ENCODE data around the gene PWP2.
A peak's percentile ranks its signal among the peaks of the same experiment; 100 is the strongest.
"Not testable (repeated sequence)": the region's sequence is repeated elsewhere in the genome, so short reads cannot be mapped to it uniquely, and the experiment has no call there.

PWP2 gene

DNA sequence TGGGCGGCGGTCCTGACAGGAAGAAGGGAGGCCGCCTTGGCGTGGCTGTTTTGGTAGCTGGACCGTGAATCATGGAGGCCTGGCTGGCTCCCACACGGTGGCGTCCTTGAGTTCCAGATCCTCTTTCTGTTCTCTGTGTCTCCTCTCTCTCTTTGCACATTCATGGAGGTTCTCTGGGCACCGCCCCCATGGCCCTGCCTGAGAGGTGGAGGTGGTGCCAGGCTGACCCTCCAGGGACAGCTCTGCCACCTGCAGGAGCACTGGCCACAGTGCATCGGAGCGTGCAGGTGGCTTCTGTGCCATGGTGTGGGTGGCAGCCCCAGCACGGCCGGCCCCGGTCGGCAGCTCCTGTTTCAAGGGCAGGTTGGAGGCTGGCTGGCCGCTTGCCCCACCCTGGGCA lies 30.8 kb downstream of the PWP2 start:
- DNase-seq (ENCODE audit: low read depth): not testable (repeated sequence)

DNA sequence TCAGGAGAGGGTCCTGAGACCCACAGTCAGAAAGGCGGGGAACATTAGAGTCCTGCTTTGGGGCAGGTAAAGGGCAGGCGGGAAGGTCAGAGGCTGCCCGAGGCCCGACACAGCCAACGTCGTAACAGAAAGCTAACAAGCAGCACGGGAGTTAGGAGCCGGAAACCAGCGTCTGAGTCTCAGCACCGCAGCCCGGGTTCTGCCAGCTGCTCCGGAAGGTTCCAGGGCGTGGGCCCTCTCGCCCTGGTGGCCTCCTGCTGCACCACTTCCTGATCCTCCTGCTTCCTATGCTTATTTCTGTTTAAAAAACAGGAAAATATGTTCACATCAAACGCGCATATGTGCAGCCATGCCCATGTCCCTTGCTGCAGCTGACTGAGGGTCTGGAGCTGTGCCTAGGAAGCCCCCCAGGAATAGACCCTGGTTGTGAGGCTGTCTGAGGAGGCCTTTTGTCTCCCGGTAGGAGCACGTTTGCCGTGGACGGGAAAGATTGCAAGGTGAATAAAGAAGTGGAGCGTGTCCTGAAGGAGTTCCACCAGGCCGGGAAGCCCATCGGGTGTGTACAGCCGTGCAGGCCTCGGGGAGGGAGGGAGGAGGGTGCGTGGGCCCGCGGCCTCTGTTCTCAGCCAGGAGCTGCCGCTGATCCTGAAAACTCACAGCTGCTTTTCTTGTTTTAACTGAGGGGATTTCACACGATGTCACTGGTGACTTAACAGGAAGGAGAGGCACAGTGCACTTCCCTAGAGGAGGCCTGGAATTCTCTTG lies 32.8 kb downstream of the PWP2 start:
- not testable (repeated sequence) for DNase-seq (ENCODE audit: low read depth)

DNA sequence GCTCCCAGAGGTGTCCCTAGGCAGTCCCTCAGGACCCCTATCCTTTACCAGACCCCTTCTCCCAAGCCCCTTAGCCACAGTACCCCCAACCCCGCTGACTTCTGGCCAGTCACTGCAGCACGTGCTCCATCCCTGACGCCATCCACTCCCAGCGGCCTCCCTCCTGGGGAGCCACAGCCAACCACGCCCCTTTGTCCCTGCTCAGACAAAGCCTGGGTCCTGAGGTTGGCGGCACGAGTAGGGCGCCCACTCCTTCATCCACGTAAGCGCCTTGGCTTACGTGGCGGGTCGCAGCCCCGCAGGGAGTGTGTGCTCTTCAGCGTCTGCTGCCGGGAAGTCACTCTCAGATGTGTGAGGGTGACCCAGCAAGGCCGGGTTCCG lies 33.3 kb downstream of the PWP2 start:
- DNase-seq (ENCODE audit: low read depth): not testable (repeated sequence)

DNA sequence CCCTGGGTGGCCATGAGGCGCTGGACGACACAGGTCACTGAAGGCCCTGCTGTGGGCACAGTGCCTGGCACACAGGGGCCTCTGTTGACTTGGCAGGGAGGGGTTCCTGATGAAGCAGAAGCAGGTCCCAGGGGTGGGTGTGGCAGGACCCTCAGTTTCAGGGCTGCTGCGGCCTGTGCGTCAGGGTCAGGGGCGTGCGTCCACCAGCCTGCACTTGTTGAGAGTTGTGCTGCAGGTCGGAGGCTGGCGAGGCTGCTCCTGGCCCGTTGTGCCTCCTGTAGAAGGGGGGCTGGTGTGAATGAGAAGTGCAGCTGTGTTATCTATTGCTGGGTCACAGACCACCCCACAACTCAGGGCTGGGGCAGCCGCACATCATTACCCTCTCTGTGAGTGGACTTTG lies 35.3 kb downstream of the PWP2 start:
- not testable (repeated sequence) for DNase-seq (ENCODE audit: low read depth)

DNA sequence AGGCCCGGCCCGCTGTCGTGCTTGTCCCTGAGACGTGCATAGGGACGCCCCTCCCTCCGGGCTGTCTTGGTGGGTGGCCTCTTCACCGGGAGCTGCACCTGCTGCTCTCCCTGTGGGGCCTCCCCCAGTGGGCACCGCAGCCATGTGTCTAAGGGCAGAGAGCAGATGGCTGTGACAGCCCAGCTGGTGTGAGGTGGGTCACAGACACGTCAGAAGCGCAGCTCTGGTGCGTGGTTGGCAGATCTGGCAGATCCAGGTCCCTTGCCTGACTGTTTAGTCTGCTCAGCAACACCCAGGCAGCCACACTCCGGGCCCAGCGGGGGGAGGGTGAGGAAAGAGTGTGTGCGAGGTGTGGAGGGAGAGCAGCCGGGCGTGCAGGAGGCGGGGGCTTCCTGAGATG lies 36.2 kb downstream of the PWP2 start:
- not testable (repeated sequence) for DNase-seq (ENCODE audit: low read depth)

DNA sequence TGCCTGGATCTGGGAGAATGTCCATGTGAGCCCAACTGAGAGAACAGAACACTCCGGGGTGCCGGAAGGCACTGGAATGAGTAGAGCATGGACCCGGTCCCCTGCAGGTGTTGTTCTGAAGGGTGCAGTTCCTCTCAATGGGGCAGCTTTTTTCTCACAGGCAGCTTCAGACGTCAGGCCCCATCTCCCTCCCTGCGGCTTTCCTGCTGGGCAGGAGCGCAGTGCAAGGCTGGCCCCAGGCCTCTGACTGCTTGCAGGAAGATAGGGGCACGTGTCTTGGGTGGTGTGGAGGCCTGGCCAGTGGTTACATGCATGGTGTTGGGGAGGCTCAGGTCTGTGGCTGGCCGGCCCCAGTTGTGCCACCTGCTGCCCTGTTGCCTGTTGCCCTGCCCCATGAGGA lies 36.8 kb downstream of the PWP2 start:
- not testable (repeated sequence) for DNase-seq (ENCODE audit: low read depth)

DNA sequence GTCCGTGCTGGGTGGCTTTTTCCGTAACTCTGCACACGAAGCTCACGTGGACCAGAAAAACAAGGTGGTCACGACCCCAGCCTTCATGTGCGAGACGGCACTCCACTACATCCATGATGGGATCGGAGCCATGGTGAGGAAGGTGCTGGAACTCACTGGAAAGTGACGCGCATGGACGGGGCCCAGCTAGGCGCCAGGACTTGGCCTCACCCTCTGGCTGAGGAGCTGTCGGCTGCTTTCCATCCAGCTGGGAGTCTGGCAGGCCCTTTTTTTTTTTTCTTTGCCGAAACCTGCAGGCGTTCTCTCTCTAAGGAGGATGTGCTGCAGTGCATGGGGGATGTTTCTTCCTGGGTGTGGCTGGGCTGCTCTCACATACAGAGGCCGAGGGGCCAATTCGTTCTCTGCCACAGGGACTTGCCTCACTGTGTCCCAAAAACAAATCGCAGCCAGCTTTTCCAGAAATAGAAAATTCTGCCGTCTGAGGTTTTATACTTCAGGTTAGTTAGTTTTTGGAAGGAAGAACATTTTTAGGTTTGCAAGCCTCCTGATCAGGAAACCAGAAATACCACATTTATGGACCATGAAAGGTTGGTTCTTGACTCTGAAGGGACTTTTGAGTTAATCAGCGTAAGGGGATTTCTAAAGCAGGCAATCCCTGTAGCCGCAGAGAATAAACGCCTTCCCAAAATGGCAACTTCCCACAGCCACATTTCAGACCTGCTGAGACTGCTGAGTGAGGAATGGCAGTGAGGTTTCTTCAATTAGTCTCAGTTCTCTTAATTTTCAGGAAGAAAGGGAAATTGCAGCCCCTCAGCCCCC lies 37.8 kb downstream of the PWP2 start:
- DNase-seq (ENCODE audit: low read depth): not testable (repeated sequence)

DNA sequence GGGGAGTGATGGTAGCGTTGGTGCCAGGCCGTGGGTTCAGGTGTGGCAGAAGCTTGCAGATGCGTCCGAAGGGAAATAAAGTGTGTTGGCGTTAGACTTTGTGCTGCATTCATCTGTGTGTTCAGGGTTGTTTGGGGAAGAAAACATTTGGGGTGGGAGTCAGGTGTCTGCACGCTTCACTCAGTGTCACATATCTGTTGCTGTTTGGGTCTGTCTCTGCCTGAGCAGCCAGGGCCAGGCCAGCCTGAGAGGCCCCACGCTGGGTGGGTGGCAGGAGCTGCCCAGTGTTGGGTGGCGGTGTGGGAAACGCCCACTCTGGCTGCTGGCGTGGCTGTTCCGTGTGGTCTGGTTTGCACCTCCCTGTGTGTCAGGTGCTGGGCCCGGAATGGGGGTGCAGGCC lies 38.4 kb downstream of the PWP2 start:
- DNase-seq (ENCODE audit: low read depth): not testable (repeated sequence)

DNA sequence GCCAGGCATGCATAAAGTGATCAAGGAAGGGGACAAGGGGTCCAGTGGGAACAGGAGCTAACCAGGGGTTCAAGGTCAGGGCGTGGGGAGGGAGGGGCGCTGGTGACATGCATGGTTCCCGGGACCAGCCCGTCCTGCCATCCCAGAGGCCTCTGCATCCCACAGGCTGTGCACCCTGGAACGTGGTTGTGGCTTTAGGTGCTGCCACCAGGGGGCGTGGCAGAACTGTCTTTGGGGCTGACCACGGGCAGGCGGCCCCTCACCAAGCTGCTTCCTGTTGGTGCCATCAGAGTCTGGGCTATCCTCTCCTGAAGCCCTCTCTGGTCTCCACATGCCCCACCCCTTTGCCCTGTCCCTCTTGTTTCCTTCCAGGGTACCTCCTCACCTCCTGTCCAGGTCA lies 39.9 kb downstream of the PWP2 start:
- not testable (repeated sequence) for DNase-seq (ENCODE audit: low read depth)

DNA sequence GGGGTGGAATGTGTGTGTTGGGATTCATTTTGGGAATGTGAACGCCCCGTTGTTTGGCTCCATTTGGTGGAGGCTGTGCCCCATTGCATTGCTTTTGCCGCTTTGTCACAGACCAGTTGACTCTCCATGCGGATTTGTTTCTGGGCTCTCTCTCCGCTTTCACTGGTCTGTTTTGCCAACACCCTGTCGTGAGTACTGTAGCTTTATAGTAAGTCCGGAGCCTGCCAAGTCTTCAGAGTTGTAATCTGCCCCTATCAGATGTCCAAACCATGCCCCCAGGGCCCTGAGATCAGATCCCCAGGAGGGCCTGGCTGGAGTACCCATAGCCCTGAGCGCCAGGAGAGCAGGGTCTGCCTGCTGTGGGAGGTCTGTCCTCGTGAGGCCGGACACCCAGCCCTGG lies 43.1 kb downstream of the PWP2 start:
- not testable (repeated sequence) for DNase-seq (ENCODE audit: low read depth)

DNA sequence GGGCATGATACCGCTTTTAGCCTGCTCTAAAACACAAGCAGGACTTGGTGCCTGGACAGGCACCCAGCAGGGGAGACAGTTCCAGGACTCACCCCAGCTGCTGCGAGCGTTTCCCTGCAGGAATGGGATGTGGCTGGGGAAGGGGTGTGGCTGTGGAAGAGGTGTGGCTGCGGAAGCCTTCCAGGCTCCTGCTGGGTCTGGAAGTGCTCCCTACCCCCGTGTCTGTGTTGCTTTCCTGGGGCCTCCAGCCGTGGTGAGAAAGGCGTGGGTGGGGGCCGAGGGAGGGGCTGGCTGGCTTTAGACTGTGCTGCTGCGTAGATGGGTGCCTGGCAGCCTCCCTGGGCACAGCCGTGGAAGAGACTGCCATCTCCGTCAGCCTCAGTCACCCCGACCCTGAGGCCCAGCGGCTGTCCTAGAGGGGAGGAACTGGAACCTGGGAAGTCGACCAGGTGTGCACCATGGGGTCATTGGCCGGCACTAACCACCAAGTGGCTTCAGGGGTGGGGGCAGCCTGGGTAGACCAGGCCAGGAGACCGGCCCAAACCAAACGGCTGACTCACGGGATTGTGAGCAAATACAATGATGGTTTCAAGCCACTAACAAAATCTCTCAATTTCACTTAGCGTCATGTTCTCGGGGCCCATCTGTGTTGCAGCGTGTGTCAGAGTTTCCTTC lies 46.2 kb downstream of the PWP2 start:
- DNase-seq (ENCODE audit: low read depth): not testable (repeated sequence)

DNA sequence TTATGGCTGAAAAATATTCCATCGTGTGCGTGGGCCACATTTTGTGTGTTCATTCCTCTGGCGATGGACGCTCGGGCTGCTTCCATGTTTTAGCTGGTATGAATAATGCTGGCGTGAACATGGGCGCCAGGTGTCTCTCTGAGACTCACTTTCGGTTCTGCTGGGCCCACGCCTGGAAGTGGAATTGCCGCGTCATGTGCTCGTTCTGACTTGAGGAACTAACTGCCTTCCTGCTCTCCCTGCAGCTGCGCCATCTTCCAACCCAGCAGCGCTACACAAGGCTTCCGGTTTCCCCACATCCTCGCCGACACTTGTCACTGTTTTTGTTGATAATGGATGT lies 46.7 kb downstream of the PWP2 start:
- peak; percentile 45 for DNase-seq (ENCODE audit: low read depth)

DNA sequence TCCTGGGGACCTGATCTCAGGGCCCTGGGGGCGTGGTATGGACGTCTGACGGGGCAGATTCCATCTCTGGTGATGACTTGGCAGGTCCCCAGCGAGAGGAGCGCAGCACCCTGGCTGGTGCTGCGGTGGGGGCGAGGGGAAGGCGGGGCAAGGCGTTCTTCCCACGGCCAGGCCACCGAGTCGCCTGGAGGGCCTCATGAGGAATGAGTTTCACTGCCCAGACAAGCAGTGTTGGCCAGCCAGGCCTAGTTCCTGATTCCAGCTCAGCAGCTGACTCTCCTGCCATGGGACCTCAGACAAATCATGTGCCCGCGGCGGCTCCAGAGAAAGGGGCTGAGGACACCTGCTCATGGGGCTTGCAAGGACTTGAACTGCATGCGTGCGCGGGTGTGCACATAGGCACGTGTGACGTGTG lies 47.6 kb downstream of the PWP2 start:
- DNase-seq (ENCODE audit: low read depth): not testable (repeated sequence)

DNA sequence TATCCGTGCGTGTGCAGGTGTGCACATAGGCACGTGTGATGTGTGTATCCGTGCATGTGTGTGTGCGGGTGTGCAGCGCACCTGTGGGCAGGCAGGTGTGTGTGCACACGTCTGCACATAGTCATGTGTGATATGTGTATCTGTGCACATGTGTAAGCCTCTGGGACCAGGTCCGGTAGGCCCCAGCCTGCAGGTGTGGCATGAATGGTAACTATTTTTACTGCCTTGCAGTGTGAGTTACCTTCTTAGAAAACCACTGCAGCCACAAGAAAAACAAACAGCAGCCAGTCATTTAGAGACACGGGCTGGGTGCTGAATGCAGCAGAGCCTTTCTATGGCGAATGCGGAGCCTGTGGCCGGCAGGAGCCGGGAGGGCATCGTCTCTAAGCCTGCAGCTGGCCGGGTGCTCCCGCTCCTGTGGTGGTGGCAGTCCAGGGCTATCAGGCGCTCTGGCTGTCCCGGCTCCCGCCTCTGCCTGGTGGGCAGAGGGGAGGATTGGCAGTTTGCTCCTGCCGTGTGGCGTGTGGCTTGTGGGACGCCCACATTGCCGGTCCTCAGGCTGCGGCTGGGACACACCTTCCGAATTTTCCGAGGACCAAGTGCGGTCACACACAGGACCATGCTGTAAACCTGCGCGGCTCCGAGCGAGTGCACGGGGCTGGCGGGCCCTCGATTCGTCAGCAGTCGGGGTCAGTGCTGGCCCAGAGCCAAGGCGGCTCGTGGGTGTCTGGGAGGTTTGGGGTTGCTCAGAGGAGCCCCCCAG lies 48.2 kb downstream of the PWP2 start:
- DNase-seq (ENCODE audit: low read depth): not testable (repeated sequence)

DNA sequence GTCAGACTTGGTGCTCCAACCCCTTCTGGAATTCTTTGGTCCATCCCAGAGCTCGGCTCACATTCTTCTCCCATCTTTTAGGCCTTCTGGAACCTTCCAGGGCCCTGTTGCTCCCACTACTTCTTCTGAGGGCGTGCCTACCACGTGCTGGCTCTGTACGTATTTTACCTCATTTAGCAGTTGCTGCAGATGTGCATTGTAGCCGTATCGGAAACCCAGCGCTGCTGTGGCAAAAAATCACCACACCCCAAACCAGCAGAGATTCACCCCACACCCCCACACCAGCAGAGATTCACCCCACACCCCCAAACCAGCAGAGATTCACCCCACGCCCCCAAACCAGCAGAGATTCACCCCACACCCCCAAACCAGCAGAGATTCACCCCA lies 48.8 kb downstream of the PWP2 start:
- DNase-seq (ENCODE audit: low read depth): not testable (repeated sequence)

DNA sequence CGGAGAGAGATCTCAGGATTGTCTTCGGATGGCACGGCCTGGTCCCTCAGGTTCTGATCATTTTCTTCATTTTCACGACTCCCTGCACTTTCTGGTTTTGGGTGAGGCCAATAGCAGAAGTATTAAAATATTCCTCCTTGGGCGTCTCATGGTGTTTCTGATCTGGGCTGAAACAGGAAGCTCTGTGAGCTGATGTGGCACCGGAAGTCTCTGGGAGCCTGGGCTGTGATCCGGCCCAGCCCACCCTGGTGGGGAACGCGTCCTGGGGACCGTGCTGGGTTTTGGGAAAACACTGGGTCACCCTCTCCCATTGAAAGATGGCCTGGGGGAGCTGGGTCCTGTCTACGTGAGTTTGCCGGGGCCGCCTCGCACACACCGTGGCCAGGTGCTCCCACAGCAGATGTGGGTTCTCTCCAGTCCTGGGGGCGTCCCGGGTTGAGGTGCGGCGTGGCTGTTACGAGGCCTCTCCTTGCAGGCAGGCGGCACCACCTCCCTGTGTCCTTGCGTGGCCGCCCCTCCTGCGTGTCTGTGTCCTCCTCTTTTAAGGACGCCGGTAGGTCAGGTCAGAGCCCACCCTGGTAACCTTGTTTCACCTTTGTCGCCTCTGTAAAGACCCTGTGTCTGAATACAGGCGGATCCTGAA lies 50.4 kb downstream of the PWP2 start:
- not testable (repeated sequence) for DNase-seq (ENCODE audit: low read depth)

DNA sequence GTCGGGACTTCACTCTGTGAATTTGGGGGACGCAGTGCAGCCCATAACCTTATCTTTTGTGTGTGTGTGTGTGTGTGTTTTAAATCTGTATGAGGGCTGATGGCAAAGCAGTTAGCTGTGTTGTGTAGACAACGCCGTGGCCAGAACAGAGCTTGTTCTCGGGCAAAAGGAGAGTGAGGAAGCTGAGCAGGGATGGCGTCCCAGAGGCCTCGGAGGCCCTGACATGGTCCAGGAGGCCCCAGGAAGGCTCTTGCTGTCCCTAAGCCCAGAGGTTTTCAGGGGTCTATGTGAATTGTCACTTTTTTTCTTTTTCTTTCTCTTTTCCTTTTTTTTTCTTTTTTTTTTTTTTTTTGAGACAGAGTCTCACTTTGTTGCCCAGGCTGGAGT lies 50.9 kb downstream of the PWP2 start:
- DNase-seq (ENCODE audit: low read depth): not testable (repeated sequence)

DNA sequence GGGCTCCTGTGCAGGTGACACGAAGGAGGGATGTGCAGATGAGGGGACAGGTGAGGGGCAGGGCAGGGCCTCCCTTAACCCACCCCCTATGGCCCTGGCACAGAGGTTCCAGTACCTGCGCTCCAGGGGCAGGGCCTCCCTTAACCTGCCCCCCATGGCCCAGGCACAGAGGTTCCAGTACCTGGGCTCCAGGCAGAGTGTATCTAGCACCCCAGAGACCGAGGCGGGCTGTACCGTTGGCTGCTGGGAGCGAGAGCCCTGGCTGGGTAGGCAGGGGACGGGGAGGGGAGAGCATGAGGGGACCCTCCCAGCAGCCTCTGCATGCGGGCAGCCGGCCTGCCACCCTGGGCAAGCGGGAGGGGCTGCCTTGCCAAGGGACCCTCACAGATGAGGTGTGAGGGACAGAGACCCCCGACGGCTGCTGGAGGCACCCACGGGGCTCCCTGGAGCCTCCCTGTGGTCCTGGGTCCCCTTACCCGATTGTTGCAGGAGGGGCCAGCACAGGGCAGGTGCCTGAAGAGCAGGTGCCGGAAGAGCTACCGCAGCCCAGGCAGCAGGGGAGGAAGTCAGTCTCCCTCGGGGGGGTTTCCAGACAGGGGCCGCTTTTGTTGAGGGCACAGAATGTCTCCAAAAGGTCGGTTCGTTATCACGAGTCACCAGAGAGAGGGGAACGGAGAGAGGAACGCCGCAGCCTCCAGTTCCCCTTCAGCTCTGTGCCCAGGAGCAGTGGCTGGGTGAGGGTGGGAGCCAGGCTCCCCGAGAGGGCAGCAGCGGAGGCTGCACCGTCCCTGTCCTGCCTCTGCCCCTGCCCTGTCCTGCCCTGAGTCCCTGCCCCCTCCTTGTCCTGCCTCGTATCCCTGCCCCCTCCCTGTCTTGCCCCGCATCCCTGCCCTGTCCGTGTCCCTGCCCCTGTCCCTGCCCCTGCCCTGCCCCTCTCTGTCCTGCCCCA lies 52.4 kb downstream of the PWP2 start:
- peak; percentile 0 for DNase-seq (ENCODE audit: low read depth)

DNA sequence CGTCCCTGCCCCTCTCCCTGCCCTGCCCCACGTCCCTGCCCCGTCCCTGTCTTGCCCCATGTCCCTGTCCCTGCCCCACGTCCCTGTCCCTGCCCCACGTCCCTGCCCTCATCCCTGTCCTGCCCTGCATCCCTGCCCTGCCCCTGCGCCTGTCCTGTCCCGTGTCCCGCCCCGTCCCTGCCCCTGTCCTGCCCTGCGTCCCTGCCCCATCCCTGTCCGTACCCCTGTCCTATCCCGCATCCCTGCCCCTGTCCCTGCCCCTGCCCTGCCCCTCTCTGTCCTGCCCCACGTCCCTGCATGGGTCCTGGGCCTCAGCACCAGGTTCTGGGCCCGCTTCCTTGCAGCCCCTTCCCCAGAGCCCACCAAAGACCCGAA lies 53.1 kb downstream of the PWP2 start:
- DNase-seq (ENCODE audit: low read depth): not testable (repeated sequence)

DNA sequence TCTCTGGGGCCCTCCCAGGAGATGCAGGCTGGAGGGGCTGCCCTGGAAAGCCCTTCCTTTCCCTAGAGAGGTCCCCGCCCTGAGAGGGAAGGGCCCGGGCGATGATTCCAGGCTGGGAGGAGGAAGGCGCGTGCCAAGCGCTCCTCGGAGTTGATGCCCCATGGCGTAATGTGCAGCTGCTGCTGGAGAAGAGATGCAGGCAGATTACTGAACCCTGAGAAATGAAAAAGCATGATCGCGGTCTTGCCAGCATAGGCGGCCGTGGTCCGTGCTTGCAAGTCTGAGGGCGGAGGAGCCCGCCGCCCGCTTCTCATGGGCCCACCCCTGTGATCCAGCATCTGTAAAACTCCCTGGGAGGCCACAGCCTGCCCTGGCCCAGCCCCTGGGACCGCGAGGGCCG lies 53.6 kb downstream of the PWP2 start:
- DNase-seq (ENCODE audit: low read depth): not testable (repeated sequence)
